ENCODE results near the gene FAM83F.

DNA sequence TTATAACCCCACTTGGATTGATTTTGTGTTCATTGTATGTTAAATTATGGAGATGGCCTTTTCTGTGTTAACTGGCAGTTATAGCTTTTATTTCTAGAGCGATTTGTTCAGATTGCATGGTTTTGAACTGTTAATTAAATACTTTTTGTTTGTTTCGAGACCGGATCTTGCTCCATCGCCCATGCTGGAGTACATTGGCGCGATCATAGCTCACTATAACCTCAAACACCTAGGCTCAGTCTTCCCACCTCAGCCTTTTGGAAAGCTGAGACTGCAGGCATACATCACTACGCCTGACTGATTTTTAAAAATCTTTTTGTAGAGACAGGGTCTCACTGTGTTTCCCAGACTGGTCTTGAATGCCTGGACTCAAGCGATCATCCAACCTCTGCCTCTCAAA, 77.0 kb downstream of the FAM83F start:
- TF ChIP-seq, protein P1, sequence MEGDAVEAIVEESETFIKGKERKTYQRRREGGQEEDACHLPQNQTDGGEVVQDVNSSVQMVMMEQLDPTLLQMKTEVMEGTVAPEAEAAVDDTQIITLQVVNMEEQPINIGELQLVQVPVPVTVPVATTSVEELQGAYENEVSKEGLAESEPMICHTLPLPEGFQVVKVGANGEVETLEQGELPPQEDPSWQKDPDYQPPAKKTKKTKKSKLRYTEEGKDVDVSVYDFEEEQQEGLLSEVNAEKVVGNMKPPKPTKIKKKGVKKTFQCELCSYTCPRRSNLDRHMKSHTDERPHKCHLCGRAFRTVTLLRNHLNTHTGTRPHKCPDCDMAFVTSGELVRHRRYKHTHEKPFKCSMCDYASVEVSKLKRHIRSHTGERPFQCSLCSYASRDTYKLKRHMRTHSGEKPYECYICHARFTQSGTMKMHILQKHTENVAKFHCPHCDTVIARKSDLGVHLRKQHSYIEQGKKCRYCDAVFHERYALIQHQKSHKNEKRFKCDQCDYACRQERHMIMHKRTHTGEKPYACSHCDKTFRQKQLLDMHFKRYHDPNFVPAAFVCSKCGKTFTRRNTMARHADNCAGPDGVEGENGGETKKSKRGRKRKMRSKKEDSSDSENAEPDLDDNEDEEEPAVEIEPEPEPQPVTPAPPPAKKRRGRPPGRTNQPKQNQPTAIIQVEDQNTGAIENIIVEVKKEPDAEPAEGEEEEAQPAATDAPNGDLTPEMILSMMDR (conservative IDR thresholded peaks at IDR 0.05; ENCODE audit: low read length): no peak
- TF ChIP-seq EZH2phosphoT487 (IDR thresholded peaks at IDR 0.05; ENCODE audit: borderline replicate concordance, low read depth, low read length): no peak

Data from OCI-LY7 (cell line).